ENCODE data around the gene CHRNA10. TPM values are rescaled to one million over a fixed set of nuclear protein-coding genes. Genes with fewer than 3 reads are reported as not detected.

The CHRNA10 gene, protein sequence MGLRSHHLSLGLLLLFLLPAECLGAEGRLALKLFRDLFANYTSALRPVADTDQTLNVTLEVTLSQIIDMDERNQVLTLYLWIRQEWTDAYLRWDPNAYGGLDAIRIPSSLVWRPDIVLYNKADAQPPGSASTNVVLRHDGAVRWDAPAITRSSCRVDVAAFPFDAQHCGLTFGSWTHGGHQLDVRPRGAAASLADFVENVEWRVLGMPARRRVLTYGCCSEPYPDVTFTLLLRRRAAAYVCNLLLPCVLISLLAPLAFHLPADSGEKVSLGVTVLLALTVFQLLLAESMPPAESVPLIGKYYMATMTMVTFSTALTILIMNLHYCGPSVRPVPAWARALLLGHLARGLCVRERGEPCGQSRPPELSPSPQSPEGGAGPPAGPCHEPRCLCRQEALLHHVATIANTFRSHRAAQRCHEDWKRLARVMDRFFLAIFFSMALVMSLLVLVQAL
- total RNA-seq = 0.46 TPM in 1 of 2 replicates, not detected in the other

GRCh38 chr11:3671334-3672254, at the start of gene CHRNA10:
Gene CHRNA10, minus strand, starts transcription at chr11:3671384. Its CDS starts 72 bp downstream, at chr11:3671312.

DNA sequence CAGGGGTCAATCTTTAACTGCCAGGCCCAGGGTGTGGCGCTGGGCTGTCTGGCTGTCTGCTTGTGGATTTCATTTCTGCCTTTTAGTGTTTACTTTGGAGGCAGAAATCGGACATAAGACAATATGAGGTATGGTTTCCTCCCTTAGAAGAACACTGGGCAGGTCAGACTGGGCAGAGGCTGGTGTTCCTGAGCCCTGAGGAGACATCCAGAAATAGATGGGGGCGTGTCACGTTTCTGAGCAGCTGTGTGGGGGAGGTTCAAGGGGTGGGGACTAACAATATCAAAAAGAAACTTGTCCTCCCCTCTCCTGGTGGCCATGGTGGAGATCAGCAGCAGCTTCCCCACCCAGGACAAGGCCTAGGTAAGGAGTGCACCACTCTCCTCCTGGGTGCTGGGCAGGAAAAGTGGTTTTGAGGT, 26.4 kb downstream of the CHRNA10 start, which contains the start of gene ART1:
ART1 (plus strand) TSS at position 312 of the 419 bp plus-strand sequence. CDS start 14,086 bp downstream, outside the sequence.

GRCh38 chr11:3641701-3642070, 29.5 kb downstream of the CHRNA10 start, which contains the start of gene ART5:
Gene ART5, minus strand, starts transcription at chr11:3641992. Its CDS starts 130 bp downstream, at chr11:3641862.

Other genes starting within 250 kb of the CHRNA10 start
- gene ART5, start 29.4 kb downstream of the CHRNA10 start, total RNA-seq = not detected in 2 replicates
- gene ART1, start 26.3 kb downstream of the CHRNA10 start, total RNA-seq = not detected in 2 replicates
- 86.4 and 91.9 TPM in 2 replicates for gene NUP98, start 126.2 kb upstream of the CHRNA10 start, total RNA-seq
- gene PGAP2, start 137.2 kb upstream of the CHRNA10 start, total RNA-seq = 6.5 and 11.4 TPM in 2 replicates
- 7.6 and 8.4 TPM in 2 replicates for gene RHOG, start 169.6 kb upstream of the CHRNA10 start, total RNA-seq
- gene STIM1, start 184.3 kb upstream of the CHRNA10 start, total RNA-seq = 20.5 and 29.9 TPM in 2 replicates